ENCODE results near the gene PLXNB1. TPM values are rescaled to one million over a fixed set of nuclear protein-coding genes. Genes with fewer than 3 reads are reported as not detected.

PLXNB1 gene
- total RNA-seq, 3 donors from 2014 or later, result 98.1 to 136 (median 127) TPM

DNA sequence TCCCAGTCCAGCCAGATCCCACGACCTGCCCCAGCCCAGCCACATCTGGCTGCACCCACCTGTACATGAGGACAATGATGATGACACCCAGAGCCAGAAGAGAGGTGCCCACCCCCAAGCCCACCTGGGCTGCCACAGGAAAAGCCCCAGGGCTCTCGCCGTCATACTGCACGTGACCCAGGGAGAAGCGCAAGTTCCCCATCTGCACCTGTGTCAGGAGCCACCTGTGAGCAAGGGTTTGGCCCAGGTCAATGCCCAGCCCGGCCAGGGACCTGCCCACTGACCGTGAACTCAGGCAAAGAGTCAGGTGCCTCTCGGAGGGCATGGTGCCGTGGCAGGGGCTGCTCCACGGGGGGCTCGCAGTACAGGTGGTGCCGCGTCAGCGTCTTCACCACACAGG lies 16.3 kb downstream of the PLXNB1 start:
- DNase-seq (peak in 1 of 3 donors; percentile 20), ATAC-seq (no peak)
- Histone ChIP-seq H3K4me3 (no peak overlapping the region), H3K9me3 (no peaks in the 10 kb centered on the region), H3K36me3 (ENCODE audit: low read depth) (no peaks in the 10 kb centered on the region), H3K4me1 (ENCODE audit: low read depth) (no peaks in the 10 kb centered on the region)
- intact Hi-C loops (cut with DNase I, micrococcal nuclease), result no loop called here
- TF ChIP-seq, protein P1, sequence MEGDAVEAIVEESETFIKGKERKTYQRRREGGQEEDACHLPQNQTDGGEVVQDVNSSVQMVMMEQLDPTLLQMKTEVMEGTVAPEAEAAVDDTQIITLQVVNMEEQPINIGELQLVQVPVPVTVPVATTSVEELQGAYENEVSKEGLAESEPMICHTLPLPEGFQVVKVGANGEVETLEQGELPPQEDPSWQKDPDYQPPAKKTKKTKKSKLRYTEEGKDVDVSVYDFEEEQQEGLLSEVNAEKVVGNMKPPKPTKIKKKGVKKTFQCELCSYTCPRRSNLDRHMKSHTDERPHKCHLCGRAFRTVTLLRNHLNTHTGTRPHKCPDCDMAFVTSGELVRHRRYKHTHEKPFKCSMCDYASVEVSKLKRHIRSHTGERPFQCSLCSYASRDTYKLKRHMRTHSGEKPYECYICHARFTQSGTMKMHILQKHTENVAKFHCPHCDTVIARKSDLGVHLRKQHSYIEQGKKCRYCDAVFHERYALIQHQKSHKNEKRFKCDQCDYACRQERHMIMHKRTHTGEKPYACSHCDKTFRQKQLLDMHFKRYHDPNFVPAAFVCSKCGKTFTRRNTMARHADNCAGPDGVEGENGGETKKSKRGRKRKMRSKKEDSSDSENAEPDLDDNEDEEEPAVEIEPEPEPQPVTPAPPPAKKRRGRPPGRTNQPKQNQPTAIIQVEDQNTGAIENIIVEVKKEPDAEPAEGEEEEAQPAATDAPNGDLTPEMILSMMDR (IDR thresholded peaks at IDR 0.05), result no peak

DNA sequence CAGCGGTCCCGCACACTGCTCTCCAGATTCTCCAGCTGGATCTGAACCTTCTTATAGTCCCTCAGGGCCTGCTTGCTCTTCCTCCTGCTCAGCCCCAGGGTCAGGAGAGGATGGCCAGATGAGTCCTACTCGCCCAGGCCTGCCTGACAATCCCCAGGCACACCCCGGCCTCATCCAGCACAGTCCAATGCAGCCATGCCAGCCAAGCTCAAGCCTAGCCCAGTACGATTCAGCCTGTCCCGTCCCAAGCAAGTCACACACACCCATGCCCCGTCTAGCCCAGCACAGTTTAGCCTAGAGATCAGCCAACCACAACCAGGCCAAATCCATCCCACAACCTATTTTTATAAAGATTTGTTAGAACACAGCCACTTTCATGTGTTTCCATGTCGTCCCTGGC lies 16.8 kb downstream of the PLXNB1 start:
- ATAC-seq, result no peak
- no peaks in the 10 kb centered on the region for H3K4me1 ChIP-seq (ENCODE audit: low read depth)
- no peaks in the 10 kb centered on the region for H3K9me3 ChIP-seq
- DNase-seq, result no peak
- TF ChIP-seq, protein P1 (IDR thresholded peaks at IDR 0.05), result no peak
- H3K36me3 ChIP-seq (ENCODE audit: low read depth), result no peaks in the 10 kb centered on the region
- H3K4me3 ChIP-seq, result no peak overlapping the region
- intact Hi-C loops (cut with DNase I, micrococcal nuclease), result no loop called here

DNA sequence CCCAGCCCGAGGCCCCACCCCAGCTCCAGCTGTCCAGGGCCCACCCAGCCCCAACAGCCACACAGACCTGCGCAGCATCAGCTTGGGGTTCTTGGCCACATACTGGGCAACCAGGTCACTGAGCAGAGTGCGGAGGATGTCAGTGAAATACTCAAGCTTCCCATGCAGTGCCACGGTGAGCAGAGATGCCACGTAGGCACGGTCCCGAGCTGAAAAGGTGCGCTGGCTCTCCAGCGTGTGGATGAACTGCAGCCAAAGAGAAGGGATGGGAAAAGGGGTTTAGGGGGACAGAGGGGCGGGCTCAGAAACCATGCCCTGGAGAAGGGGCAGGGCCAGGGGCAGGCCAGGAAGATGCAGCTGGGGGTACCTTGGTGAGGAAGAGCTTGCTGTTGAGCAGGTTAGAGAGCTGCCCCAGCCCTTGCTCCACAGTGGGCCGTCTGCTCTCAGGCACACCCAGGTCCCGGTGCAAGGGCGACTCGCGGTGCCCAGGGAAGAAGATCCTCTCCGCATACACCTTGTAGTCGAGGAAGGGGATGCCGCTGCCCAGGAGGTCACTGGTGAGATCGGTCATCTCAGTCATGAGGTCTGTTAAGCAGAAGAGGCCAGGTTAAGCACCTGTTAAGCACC lies 17.4 kb downstream of the PLXNB1 start:
- H3K4me3 ChIP-seq, result no peak overlapping the region
- H3K9me3 ChIP-seq, result no peaks in the 10 kb centered on the region
- no peaks in the 10 kb centered on the region for H3K36me3 ChIP-seq (ENCODE audit: low read depth)
- TF ChIP-seq, protein P1 (IDR thresholded peaks at IDR 0.05), result no peak
- peak in 1 of 3 donors; percentile 19 for DNase-seq
- no peak for ATAC-seq
- no peaks in the 10 kb centered on the region for H3K4me1 ChIP-seq (ENCODE audit: low read depth)
- intact Hi-C loops (cut with DNase I, micrococcal nuclease), result no loop called here

DNA sequence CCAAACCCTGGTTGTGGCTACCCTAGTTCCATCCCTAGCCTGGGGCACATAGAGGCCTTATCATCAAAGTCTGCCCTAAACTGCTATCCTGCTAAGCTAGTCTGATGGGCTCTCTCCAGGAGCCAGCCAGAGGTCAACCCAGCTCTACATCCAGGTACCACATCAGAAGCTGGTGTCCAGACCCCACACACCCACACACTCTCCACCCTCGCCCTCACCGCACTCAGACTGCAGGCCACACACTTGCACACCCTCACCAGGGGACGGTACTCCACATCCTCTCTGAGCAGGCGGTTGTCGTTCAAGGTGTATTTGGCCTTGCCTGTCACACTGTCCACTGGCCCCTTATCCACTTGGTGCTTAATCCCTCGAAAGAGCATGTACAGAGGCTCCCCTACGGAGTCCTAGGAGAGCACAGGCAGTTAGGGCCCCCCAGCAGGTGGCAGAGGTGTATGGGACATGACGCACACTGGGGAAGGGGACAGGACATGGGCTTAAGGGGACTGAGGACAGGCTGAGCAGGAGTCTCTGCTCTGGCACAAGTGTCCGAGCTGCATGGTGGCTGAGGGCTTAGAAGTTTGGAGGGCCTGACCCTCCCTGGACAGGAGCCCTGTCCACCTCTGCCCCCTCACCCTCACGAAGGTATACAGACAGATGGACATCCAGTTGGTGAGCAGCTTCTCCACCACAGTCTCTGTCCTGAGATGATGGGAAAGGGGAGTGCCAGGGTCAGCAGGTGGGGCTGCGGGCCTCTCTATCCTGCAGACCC lies 18.1 kb downstream of the PLXNB1 start:
- intact Hi-C loops (cut with DNase I, micrococcal nuclease), result no loop called here
- TF ChIP-seq, protein P1 (IDR thresholded peaks at IDR 0.05), result no peak
- DNase-seq (peak in 1 of 3 donors; percentile 14), ATAC-seq (no peak)
- Histone ChIP-seq H3K4me3 (no peak overlapping the region), H3K36me3 (ENCODE audit: low read depth) (no peaks in the 10 kb centered on the region), H3K9me3 (no peaks in the 10 kb centered on the region), H3K4me1 (ENCODE audit: low read depth) (no peaks in the 10 kb centered on the region)

DNA sequence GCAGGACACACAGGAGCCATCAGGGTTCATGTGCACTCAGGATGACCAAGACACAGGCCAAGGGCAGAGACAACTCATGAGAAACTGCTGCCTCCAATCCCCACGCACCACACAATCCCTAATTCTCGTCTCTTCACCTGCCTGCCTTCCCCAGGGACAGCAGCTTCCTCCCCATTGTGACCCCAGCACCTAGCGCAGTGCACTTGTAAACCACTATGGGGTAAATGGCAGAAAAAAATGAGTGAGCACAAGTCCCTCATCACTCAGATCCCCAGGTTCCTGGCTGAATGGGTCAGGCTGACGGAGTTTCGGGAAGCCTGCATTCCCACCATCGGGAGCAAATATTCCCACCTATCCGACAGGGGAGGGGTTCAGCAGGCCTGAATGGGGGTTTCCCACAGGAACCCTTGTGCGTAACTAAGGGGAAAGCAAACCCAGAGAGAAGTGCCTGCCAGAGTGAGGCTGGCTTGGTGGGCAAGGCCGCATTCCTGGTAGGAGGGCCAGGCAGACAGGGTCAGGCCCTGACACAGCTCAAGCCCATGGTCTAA lies 18.8 kb downstream of the PLXNB1 start:
- H3K4me3 ChIP-seq, result no peak overlapping the region
- ATAC-seq (no peak), DNase-seq (no peak)
- no peaks in the 10 kb centered on the region for H3K4me1 ChIP-seq (ENCODE audit: low read depth)
- H3K9me3 ChIP-seq, result no peaks in the 10 kb centered on the region
- intact Hi-C loops (cut with DNase I, micrococcal nuclease), result no loop called here
- no peaks in the 10 kb centered on the region for H3K36me3 ChIP-seq (ENCODE audit: low read depth)
- TF ChIP-seq, protein P1 (IDR thresholded peaks at IDR 0.05), result no peak

All from mucosa of descending colon (tissue), 3 donors.